ENCODE results near the gene TPPP2. TPM values are rescaled to one million over a fixed set of nuclear protein-coding genes. Genes with fewer than 3 reads are reported as not detected.

The TPPP2 gene
- total RNA-seq, 2 donors from 2014 or later, result 0.94 TPM; not detected in 1

GRCh38 chr14:21081521-21082142, 51.6 kb downstream of the TPPP2 start:
- H3K4me1 ChIP-seq, result no peaks in the 10 kb centered on the region
- TF ChIP-seq, protein P1, sequence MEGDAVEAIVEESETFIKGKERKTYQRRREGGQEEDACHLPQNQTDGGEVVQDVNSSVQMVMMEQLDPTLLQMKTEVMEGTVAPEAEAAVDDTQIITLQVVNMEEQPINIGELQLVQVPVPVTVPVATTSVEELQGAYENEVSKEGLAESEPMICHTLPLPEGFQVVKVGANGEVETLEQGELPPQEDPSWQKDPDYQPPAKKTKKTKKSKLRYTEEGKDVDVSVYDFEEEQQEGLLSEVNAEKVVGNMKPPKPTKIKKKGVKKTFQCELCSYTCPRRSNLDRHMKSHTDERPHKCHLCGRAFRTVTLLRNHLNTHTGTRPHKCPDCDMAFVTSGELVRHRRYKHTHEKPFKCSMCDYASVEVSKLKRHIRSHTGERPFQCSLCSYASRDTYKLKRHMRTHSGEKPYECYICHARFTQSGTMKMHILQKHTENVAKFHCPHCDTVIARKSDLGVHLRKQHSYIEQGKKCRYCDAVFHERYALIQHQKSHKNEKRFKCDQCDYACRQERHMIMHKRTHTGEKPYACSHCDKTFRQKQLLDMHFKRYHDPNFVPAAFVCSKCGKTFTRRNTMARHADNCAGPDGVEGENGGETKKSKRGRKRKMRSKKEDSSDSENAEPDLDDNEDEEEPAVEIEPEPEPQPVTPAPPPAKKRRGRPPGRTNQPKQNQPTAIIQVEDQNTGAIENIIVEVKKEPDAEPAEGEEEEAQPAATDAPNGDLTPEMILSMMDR (IDR thresholded peaks at IDR 0.05), result no peak
- H3K27me3 ChIP-seq, result no peaks in the 10 kb centered on the region
- no peak overlapping the region for H3K4me3 ChIP-seq
- no peaks in the 10 kb centered on the region for H3K9me3 ChIP-seq
- intact Hi-C loops (cut with DNase I), result no loop called here
- DNase-seq, result no peak
- peaks cover 28% of the 10 kb centered on the region for H3K36me3 ChIP-seq
- H3K9ac ChIP-seq (ENCODE audit: low read depth in 2 of 2, low read length in 2 of 2), result no peak overlapping the region
- H3K27ac ChIP-seq, result no peak overlapping the region

Small RNA genes within 50 kb of the gene (microRNA-seq; reads per million reads assigned to microRNA genes)
- not detected for gene MIR6717

Other genes with a start within 250 kb of the TPPP2 start
- 1 to 10 TPM; 3.4 to 6.8 TPM for gene RNASE6, start 248.9 kb upstream of the TPPP2 start, total RNA-seq
- gene RNASE1, start 227.4 kb upstream of the TPPP2 start, total RNA-seq, result 100 to 1,000 TPM; 189 to 244 TPM
- not detected for gene RNASE3, start 138.8 kb upstream of the TPPP2 start, total RNA-seq
- gene RNASE2, start 74.7 kb upstream of the TPPP2 start, total RNA-seq, result 1 to 10 TPM in 1 of 2 donors, not detected in 1; 1.1 TPM
- 10 to 100 TPM; 59.6 to 79.3 TPM for gene METTL17, start 40.2 kb upstream of the TPPP2 start, total RNA-seq
- 1 to 10 TPM; 1.2 to 3.0 TPM for gene SLC39A2, start 30.9 kb upstream of the TPPP2 start, total RNA-seq
- gene NDRG2, start 5.2 kb upstream of the TPPP2 start, total RNA-seq, result 100 to 1,000 TPM; 136 to 171 TPM
- not detected for gene RNASE13, start 4.6 kb downstream of the TPPP2 start, total RNA-seq
- gene RNASE7, start 12.1 kb downstream of the TPPP2 start, total RNA-seq, result under 1 TPM; 0.16 to 0.30 TPM
- not detected for gene RNASE8, start 27.6 kb downstream of the TPPP2 start, total RNA-seq
- 10 to 100 TPM; 49.5 to 66.9 TPM for gene ARHGEF40, start 40.1 kb downstream of the TPPP2 start, total RNA-seq
- 10 to 100 TPM; 44.0 to 79.6 TPM for gene ZNF219, start 68.4 kb downstream of the TPPP2 start, total RNA-seq
- 10 to 100 TPM; 28.8 to 48.3 TPM for gene TMEM253, start 70.8 kb downstream of the TPPP2 start, total RNA-seq
- gene OR5AU1, start 125.8 kb downstream of the TPPP2 start, total RNA-seq, result not detected
- 100 to 1,000 TPM; 363 to 653 TPM for gene HNRNPC, start 239.2 kb downstream of the TPPP2 start, total RNA-seq
- gene RPGRIP1, start 249.9 kb downstream of the TPPP2 start, total RNA-seq, result under 1 TPM in 1 of 2 donors, not detected in 1; 0.40 TPM